HG03196 (cell line): Measurements from ENCODE around the gene RCOR2.

Source experiments
- ATAC-seq: cut with Tn5 transposase; IDR thresholded peaks from one replicate; pipeline ENCODE4 v1.9.1; 2021; ENCODE audit not compliant: unreplicated experiment

Gene RCOR2

DNA sequence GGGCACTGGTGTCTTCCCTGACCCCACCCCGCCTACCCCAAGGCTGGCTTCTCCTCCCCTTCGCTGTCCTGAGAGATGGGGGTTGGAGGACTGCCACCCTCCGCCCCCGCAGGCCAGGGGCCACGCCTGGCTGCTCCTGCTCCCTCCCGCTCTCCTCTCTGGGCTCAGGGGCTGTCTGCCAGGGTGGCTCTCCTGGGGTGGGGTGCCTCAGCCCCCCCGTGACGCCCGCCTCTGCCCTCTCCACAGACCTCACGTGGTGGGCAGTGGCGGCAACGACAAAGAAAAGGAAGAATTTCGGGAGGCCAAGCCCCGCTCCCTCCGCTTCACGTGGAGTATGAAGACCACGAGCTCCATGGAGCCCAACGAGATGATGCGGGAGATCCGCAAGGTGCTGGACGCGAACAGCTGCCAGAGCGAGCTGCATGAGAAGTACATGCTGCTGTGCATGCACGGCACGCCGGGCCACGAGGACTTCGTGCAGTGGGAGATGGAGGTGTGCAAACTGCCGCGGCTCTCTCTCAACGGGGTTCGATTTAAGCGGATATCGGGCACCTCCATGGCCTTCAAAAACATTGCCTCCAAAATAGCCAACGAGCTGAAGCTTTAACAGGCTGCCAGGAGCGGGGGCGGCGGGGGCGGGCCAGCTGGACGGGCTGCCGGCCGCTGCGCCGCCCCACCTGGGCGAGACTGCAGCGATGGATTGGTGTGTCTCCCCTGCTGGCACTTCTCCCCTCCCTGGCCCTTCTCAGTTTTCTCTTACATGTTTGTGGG lies 8.1 kb downstream of the RCOR2 start:
- no peak for ATAC-seq

DNA sequence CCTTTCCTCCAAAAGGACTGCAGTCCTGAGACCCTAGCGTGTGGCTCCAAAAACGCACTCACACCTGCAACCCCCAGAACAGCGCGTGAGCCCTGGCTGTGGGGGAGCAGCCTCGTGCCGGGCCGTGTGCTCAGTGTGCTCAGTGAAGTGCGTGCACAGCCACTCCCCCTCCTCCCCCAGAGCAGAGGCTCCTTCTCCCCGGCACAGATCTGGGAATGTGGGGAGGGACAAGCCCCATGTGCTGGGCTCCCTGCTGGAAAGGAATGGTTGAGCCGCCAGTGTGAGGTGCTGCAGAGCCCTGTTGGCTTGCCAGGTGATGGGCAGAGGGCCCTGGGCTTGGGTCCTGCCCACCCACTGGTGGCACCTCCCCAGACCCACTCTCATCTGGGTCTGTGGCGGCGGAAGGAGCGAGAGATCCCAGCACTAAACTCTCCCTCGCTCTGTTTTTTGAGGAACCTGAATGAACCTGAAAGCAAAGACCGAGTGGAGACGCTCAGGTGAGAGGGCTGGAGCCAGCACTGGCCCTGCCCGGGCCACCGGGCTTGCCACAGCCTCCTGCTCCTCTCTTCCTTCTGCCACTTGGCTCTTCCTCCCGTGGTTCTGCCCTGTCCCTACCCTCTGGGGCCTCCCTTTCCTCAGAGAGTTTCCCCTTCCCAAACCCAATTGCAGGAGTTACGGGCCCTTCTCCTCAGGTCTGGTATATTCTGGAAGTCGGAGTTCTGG lies 9.0 kb downstream of the RCOR2 start:
- no peak for ATAC-seq

DNA sequence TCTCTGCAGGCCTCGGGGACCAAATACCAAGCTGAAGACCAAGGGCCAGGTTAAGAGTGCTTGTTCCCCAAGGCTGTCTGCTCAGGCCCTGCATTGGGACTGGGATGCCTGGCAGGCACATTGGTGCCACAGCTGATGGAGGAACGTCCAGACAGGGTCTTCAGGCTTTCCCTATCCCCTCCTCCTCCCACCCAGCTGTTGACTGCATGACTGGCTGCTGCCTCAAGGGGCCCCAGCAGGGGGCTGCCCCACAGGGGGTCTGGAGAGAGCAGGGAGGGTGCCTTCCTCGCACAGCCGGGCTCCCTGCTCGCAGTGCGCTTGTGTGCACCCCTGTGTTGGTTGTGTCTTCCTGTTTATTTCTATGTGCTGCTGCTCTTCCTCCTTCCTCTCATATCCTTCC lies 9.9 kb downstream of the RCOR2 start:
- ATAC-seq = no peak

DNA sequence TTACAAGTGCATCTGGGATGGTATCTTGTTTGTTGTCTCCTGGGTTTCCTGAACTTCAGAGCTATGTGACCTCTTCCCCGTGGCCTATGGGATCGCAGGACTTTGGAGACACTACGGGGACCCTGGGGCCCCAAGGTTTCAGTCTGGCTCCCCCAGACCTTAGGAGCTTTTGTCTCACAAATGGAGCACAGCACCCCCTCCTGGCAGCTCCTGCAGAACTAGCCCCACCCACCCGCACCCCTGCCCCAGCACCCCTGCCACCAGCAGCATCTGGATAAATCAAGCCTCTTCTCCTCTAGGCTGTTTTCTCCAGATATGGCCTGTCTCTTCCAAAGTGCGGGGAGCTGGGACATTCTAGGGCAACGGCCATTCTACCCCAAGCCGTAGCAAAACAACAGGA lies 10.4 kb downstream of the RCOR2 start:
- no peak for ATAC-seq

DNA sequence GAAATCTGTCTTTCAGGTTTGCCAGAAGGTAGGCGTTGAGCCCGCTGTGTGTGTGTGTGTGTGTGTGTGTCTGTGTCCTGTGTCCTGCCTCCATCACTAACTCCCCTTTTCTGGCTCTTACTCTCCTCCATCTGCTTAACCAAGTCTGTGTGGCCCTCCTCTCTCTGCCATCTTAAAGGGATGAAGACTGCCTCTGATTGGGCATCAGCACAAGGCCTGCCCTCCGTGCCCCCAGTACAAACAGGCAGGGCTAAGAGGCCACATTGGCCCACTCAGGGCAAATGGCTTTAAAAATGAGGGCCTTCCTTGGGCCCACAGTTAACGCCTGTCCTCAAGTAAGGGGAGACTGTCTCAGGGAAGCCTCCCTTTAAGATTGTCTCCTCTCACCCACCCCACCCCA lies 10.9 kb downstream of the RCOR2 start:
- no peak for ATAC-seq

GRCh38 chr11:63905179-63905578 lies 11.8 kb downstream of the RCOR2 start:
- ATAC-seq = no peak

DNA sequence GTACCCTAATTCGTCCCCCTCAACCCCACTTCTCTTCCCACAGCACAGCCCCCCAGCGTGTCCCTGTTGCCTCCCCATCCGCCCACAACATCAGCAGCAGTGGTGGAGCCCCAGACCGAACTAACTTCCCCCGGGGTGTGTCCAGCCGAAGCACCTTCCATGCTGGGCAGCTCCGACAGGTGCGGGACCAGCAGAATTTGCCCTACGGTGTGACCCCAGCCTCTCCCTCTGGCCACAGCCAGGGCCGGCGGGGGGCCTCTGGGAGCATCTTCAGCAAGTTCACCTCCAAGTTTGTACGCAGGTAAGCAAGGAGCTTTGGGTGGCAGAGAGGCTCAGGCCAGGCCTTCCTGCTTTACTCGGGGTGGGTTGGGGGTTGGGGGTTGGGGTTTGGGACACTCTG lies 12.2 kb downstream of the RCOR2 start:
- ATAC-seq = no peak

DNA sequence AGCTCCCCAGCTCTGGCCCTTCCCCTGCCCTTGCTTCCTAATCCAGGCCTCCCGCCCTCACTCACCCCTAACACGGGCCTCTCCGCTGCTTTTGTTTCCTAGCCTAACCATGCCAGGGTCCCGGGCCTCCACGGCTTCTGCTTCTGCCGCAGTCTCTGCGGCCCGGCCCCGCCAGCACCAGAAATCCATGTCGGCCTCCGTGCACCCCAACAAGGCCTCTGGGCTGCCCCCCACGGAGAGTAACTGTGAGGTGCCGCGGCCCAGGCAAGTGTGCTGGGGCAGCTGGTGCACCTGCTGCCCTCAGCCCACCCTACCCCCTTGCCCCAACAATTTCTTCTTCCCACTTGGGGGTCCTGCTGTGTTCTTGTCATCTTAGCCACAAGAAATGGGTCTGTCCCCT lies 13.1 kb downstream of the RCOR2 start:
- no peak for ATAC-seq

GRCh38 chr11:63901660-63902059 lies 15.3 kb downstream of the RCOR2 start:
- ATAC-seq = no peak

- ATAC-seq = no peak
Observed at GRCh38 chr11:63897459-63898146, 19.4 kb downstream of the RCOR2 start.

- no peak for ATAC-seq
Observed at GRCh38 chr11:63896071-63896470, 20.9 kb downstream of the RCOR2 start.

DNA sequence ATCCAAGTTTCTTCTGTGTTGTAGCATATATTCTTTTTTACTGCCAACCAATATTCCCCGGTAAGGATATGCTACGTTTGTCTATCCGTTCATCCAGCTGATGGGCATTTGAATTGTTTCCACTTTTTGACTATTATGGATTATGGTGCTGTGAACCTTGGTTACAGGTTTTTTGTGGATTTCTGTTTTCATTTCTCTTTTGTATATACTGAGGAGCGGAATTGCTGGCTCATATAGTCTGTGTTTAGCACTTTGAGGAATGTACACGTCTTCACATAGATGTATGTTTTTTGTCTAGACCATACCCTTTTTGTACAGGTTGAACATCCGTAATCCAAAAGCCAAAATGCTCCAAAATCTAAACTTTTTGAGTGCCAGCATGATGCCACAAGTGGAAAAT lies 23.6 kb downstream of the RCOR2 start:
- ATAC-seq = no peak

DNA sequence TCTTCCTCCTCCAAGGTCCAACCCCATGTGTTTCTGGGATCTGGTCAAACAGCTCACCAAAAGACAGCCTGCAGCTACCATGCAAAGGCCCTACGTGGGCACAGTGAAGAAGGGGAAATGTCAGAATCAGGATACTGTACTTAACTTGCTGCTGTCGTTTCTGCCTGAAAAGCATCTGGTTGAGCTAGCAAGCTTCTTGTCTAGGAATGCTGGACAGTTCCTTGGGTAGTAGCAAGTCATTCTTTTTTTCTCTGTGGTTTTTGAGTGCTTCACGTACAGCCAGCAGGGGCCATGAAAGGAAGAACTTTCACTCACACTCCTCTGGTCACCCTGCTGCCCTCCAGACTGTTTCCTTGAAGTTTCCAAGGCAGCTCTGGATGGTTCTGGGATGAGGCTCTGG lies 24.7 kb downstream of the RCOR2 start:
- no peak for ATAC-seq

DNA sequence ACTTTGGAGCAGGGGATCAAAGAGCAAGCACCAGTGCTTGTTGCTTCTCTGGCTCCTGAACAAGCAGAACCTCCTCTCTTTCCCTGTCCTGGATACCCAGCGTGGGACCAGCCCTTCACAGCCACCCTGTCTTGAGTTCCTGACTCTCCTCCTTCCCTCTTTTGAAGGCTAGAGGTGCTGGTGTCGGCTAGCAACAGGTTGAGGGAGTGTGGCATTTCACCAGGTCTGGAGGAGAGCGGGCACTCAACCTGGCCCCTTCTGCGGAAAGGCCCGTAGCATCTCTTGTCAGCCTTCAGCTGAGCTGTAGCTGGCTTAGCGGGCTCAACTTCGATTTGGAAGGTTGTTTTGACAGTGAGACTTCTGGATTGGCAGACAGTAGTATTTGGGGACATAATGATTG lies 26.6 kb downstream of the RCOR2 start:
- no peak for ATAC-seq

GRCh38 chr11:63889344-63889743 lies 27.6 kb downstream of the RCOR2 start:
- ATAC-seq = no peak

DNA sequence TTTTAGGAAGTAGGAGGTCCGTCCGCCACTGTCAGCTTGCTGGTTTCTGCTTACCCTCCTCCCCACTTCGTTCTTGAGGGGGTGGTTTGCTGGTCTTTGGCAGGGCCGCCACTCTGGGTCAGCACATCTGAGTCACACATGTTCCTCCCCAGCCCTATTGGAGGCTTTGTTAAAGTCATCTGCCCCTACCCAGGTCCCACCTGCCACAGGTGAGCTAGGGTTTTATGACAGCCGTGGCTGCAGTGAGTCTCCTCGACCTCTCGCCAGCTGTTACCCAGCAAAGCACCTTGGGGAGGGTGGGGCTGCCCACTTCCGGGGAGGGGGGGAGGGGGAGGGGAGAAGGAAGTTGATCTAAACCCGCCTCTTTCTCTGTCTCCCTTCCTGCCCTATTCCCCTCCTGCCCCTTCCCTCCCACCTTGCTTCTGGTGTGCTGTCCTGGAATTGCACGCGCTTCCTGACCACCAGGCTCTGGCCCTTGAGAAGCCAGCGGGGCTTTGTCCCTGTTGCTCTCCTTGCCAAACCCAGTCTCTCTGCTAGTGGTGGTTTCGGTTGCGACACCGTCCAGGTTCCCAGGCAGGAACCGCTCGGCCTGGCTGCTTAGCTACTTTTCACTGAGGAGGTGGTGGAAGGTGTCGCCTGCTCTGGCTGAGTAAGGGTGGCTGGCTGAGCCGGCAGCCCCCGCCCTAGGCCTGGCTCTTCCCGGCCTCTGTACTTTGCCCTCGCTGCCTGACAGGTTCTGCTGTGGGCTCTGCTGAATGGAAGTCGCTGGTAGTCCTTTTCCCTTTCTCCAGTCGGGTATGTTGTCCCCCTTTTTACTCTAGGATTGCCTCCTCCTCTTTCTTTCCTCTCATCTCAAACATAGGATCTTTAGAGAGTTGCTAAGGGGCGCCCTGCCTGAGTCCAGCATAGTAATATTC lies 28.5 kb downstream of the RCOR2 start:
- peak; percentile 58 for ATAC-seq

DNA sequence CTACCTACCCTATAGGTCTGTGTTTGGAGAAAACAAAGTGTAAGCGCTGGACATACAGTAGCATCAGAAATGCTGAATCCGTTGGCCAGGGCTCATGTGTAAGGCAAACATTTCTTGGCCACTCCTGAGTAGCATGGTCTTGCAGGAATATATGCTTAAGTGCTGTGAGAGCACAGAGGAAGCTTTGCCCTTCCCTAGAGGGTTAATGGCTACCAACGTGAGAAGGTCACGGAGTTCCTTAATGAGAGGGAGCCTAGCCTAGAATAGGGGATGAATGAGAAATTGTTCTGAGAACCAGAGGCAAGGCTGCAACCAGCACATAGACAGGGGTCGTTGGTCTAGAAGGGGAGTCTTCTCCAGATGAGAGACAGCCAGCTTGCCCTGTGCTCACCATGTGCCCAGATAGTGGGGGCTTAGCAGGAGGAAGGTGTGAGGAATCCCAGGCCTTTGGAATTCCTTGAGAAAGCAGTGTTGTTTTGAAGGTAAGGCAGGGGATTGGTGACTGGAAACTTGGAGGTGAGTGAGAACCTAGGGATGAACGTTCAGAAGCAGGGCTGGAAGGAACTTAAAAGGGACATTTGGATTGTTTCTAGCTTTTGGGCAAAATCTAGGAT lies 29.5 kb downstream of the RCOR2 start:
- ATAC-seq = no peak

DNA sequence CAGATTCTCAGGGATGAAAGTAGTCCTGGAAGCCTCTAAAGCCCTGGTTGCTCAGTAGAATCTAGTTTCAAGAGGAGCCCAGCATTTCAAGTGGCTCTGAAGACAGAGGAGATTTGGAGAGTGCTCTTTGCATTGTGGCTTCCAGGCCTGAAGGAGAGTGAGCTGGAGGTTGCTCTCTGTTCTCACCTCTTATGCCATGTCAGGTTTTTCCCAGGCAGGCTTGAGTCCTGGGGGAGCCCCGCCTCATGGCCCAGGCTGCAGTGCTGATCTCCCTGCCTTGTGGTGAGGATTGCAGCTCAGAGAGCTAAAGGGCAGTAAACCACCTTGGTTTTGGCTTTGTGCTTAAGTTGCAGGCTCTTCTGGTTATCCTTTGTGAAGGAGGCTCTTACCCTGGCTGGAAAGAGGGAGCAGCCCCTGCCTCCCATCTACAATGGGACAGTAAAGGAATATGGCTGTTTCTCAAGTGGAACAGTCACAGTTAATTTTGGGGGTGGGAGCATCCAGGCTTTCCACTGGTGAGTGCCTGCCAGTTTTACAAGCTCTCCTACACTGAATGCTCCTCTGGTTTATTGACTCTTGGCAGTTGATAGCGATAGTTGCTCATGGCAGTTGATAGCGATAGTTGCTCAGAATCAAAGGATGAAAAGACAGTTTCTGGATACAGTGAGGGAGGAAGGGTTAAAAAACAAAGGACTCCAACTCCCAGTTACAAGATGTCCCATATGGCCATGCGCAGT lies 32.6 kb downstream of the RCOR2 start:
- ATAC-seq = no peak

DNA sequence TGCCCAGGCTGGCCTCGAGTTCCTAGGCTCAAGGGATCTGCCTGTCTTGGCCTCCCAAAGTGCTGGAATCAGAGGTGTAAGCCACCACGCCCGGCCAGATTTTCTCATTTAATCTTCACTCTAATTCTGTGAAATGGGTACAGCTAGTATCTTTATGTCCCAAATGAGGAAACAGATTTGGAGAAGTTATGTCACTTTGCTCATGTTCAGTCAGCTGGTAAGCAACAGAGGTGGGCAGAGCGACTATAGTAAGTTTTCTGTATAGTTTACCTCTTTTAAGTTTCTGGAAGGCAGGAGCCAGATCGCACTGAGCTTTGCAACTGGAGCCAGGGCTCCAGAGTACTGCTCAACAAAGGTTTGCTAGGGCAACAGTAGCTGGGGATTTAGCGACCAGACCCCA lies 33.2 kb downstream of the RCOR2 start:
- no peak for ATAC-seq
